Measurements from ENCODE around the gene ADGRL1. TPM values are rescaled to one million over a fixed set of nuclear protein-coding genes. Genes with fewer than 3 reads are reported as not detected.

Gene ADGRL1
- total and polyA plus RNA-seq, 2 of the 8 experiments (the other 6 are each of a cell fraction or from before 2014, with no cell fraction given), result 95.6 to 112 TPM

DNA sequence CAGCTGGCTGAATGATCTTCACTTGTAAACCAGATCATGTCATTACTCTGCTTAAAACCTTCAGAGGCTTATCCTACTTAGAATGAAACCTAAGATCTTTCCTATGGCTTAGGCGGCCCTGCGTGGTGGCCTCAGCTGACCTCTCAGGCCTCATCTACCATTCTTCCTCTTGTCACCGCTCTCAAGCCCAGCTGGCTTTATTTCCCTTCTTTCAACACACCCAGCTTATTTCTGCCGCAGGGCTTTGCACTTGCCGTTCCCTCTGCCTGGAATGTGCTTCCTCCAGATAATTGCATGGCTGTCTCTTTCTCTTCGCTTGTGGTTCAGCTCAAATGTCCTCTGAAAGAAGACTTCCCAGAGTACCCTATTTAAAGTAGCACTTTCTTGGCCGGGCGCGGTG is 66.0 kb downstream of the ADGRL1 start:
- Histone ChIP-seq H3K4ac (replicated peaks; ENCODE audit: insufficient read length, low read depth, low read length) (no peak overlapping the region), H2AK5ac (ENCODE audit: low read depth, low read length) (no peak overlapping the region), H3K9me3 (ENCODE audit: insufficient read depth in 2 of 2, low read depth in 1 of 2, low read length in 1 of 2) (no peaks in the 10 kb centered on the region), H2BK12ac (ENCODE audit: low read depth, low read length) (no peak overlapping the region), H3K4me2 (ENCODE audit: insufficient read depth in 1 of 2, low read depth in 2 of 2, low read length in 2 of 2) (no peak overlapping the region), H3K36me3 (ENCODE audit: control insufficient read depth in 2 of 4, insufficient read depth in 4 of 4, low read length in 3 of 4) (no peaks in the 10 kb centered on the region), H3K27ac (ENCODE audit: low read depth, low read length) (no peak overlapping the region), H3K79me1 (ENCODE audit: low read depth, low read length) (peaks cover 2% of the 10 kb centered on the region; the same call in 1 of the 2 replicates), H3K9ac (replicated peaks in 1 of 4; ENCODE audit: extremely low read depth in 1 of 4, low read depth in 3 of 4, low read length in 3 of 4) (no peak overlapping the region), H3K27me3 (replicated peaks in 1 of 4; ENCODE audit: control insufficient read depth in 3 of 4, extremely low read depth in 1 of 4, insufficient read depth in 3 of 4, low read length in 3 of 4) (no peaks in the 10 kb centered on the region), H3K4me1 (replicated peaks in 1 of 4; ENCODE audit: control insufficient read depth in 3 of 4, insufficient read depth in 4 of 4, low read length in 3 of 4) (peaks cover 0 to 7% (median 3%) of the 10 kb centered on the region in 4 experiments; a peak in 5 of 7 replicates), H3K79me2 (ENCODE audit: control insufficient read depth in 1 of 2, insufficient read depth in 2 of 2, low read length in 2 of 2) (peaks cover 0 to 8% of the 10 kb centered on the region in 2 experiments; a peak in 2 of 4 replicates), H4K91ac (replicated peaks; ENCODE audit: insufficient read length, low read length) (no peak overlapping the region), H2AFZ (ENCODE audit: low read length) (no peak overlapping the region), H4K8ac (ENCODE audit: extremely low read depth, insufficient read depth, low read length) (peak overlapping the region; percentile 60), H3K14ac (ENCODE audit: insufficient read length) (no peak overlapping the region), H4K5ac (ENCODE audit: insufficient read length, low read depth, low read length) (no peak overlapping the region), H3K4me3 (ENCODE audit: extremely low read depth in 1 of 4, insufficient read depth in 2 of 4, low read depth in 3 of 4, low read length in 4 of 4) (no peak overlapping the region), H3K18ac (ENCODE audit: extremely low read depth, low read length) (no peak overlapping the region), H2BK20ac (ENCODE audit: low read length) (no peak overlapping the region), H2BK15ac (ENCODE audit: low read length) (no peak overlapping the region), H3K23ac (ENCODE audit: insufficient read length) (no peak overlapping the region), H2BK5ac (ENCODE audit: low read depth, low read length) (no peak overlapping the region), H3K23me2 (ENCODE audit: low read depth, low read length) (peaks cover 4% of the 10 kb centered on the region; the same call in 1 of the 2 replicates), H2BK120ac (replicated peaks; ENCODE audit: low read depth, low read length) (no peak overlapping the region), H4K20me1 (replicated peaks in 1 of 2; ENCODE audit: control insufficient read depth in 1 of 2, insufficient read depth in 2 of 2, low read length in 2 of 2) (peaks cover 0 to 9% of the 10 kb centered on the region in 2 experiments), H3K56ac (replicated peaks; ENCODE audit: insufficient read length, low read depth, low read length) (no peak overlapping the region)
- ChIA-PET POLR2A (ENCODE audit: partially characterized antibody) (interaction anchor here (1.4 to 2.1 kb wide), 2 partner anchors 10 to 224 kb away, joined by 4 to 5 read pairs; no protein-coding TSS in a partner anchor), CTCF (ENCODE audit: partially characterized antibody) (interaction anchor here (0.6 to 2.2 kb wide), 9 partner anchors 8 to 211 kb away, joined by 3 to 8 read pairs (median 4); no protein-coding TSS in a partner anchor)
- DNase-seq (ENCODE audit: low read depth in 1 of 2, low spot score in 2 of 2) (no peak), FAIRE-seq (no peak)
- 91% methylated on average over 9 of the region's 9 CpGs; no CpG with 5 or more reads in 1 of the 2 experiments for WGBS, 2 experiments (ENCODE audit: extremely low coverage in 1 of 2, insufficient coverage in 1 of 2, insufficient read length in 1 of 2, insufficient replicate concordance in 2 of 2, low coverage in 1 of 2, low lambda C conversion rate in 2 of 2, missing lambda C conversion rate in 1 of 2)
